Smooth muscle cell (in vitro differentiated cells): ENCODE data around the gene TBC1D14. TPM values are rescaled to one million over a fixed set of nuclear protein-coding genes. Genes with fewer than 3 reads are reported as not detected.

ENCODE experiments used
- DNase-seq: peaks from one replicate; lab custom pipeline; 2025; ENCODE audit not compliant: unreplicated experiment; lab: John Stamatoyannopoulos, UW
- H2AFZ ChIP-seq: fragments of 200-600 bp; sonication (generic); 2 replicates; pipeline ENCODE4 v1.6.0; 2016; ENCODE audit warnings: antibody characterized with exemption, low read depth, mild to moderate bottlenecking
- H3F3A ChIP-seq: fragments of 200-600 bp; sonication (generic); 2 replicates; pipeline ENCODE4 v1.6.0; 2017; ENCODE audit warnings: antibody characterized with exemption, low read depth
- H3K27ac ChIP-seq: fragments of 200-600 bp; sonication (generic); 2 replicates; pipeline ENCODE4 v1.5.1; 2016; ENCODE audit warnings: low read depth, mild to moderate bottlenecking
- H3K27me3 ChIP-seq: fragments of 200-600 bp; sonication (generic); 2 replicates; pipeline ENCODE4 v1.6.1; 2016; ENCODE audit warnings: low read depth, mild to moderate bottlenecking
- H3K36me3 ChIP-seq: fragments of 200-600 bp; sonication (generic); 2 replicates; pipeline ENCODE4 v1.5.1; 2016; ENCODE audit warnings: low read depth
- H3K4me1 ChIP-seq: fragments of 200-600 bp; sonication (generic); 2 replicates; pipeline ENCODE4 v1.5.1; 2016; ENCODE audit warnings: low read depth
- H3K4me2 ChIP-seq: fragments of 200-600 bp; sonication (generic); 2 replicates; pipeline ENCODE4 v1.6.0; 2016; ENCODE audit warnings: mild to moderate bottlenecking
- H3K4me3 ChIP-seq: fragments of 200-600 bp; sonication (generic); 2 replicates; pipeline ENCODE4 v1.5.1; 2016; ENCODE audit warnings: mild to moderate bottlenecking
- H3K79me2 ChIP-seq: fragments of 200-600 bp; sonication (generic); 2 replicates; pipeline ENCODE4 v1.6.0; 2016; ENCODE audit warnings: low read depth, mild to moderate bottlenecking
- H3K9ac ChIP-seq: fragments of 200-600 bp; sonication (generic); 2 replicates; pipeline ENCODE4 v1.6.0; 2016; ENCODE audit warnings: low read depth
- H3K9me3 ChIP-seq: fragments of 200-600 bp; sonication (generic); replicated peaks from 2 replicates; pipeline ENCODE4 v1.5.1; 2016; ENCODE audit warnings: low read depth
- H4K20me1 ChIP-seq: fragments of 200-600 bp; sonication (generic); 2 replicates; pipeline ENCODE4 v1.6.0; 2016; ENCODE audit warnings: low read depth
- CTCF ChIP-seq: fragments of 200-600 bp; sonication (generic); IDR thresholded peaks from 2 replicates; pipeline ENCODE4 v1.5.1; 2017; ENCODE audit warnings: borderline replicate concordance, mild to moderate bottlenecking, antibody characterized with exemption; ENCODE audit not compliant: insufficient read depth, poor library complexity, severe bottlenecking
- WGBS: methylation state at CpG from one replicate; pipeline ENCODE4 v1.1.7; 2016; ENCODE audit warnings: low lambda C conversion rate; 5-methylcytosine and 5-hydroxymethylcytosine counted together
- polyA plus RNA-seq: library from polyadenylated mRNA; unstranded; fragments of >200 nt; fragmentation: Nextera tagmentation; extraction: Ambion mirVana; gene quantifications from 2 replicates; pipeline ENCODE4 v1.2.1, GENCODE V29; 2016
- total RNA-seq: library from RNA; depleted of rRNA; stranded (reverse); fragments of >200 nt; gene quantifications from 2 replicates; pipeline ENCODE4 v1.2.3, GENCODE V29; 2014

The TBC1D14 gene
- total and polyA plus RNA-seq, 2 experiments from 2014 or later, result 13.0 to 24.4 TPM

- no peak overlapping the region for H2AFZ ChIP-seq
- WGBS, result 86% methylated on average over 8 of the region's 8 CpGs
- H3K27ac ChIP-seq, result no peak overlapping the region
- H3K9ac ChIP-seq, result no peak overlapping the region
- H4K20me1 ChIP-seq, result peaks cover 68% of the 10 kb centered on the region
- no peaks in the 10 kb centered on the region for H3K36me3 ChIP-seq
- no peak for TF ChIP-seq CTCF
- H3F3A ChIP-seq, result peaks cover 5% of the 10 kb centered on the region
- H3K27me3 ChIP-seq, result no peaks in the 10 kb centered on the region
- H3K9me3 ChIP-seq, result no peaks in the 10 kb centered on the region
- peaks cover 70% of the 10 kb centered on the region for H3K79me2 ChIP-seq
- H3K4me3 ChIP-seq, result no peak overlapping the region
- H3K4me2 ChIP-seq, result no peak overlapping the region
- peaks cover 17% of the 10 kb centered on the region for H3K4me1 ChIP-seq
- DNase-seq, result no peak
Measured at GRCh38 chr4:7045553-7045952, 135.9 kb downstream of the TBC1D14 start.

GRCh38 chr4:7045961-7046921 lies 136.6 kb downstream of the TBC1D14 start:
- H3K4me1 ChIP-seq, result peaks cover 17% of the 10 kb centered on the region
- 95% methylated on average over 23 of the region's 23 CpGs for WGBS
- no peaks in the 10 kb centered on the region for H3K9me3 ChIP-seq
- no peaks in the 10 kb centered on the region for H3K36me3 ChIP-seq
- no peaks in the 10 kb centered on the region for H3K27me3 ChIP-seq
- no peaks in the 10 kb centered on the region for H3F3A ChIP-seq
- peaks cover 75% of the 10 kb centered on the region for H4K20me1 ChIP-seq
- no peak overlapping the region for H3K9ac ChIP-seq
- no peak overlapping the region for H2AFZ ChIP-seq
- no peak for DNase-seq
- peaks cover 76% of the 10 kb centered on the region for H3K79me2 ChIP-seq
- H3K27ac ChIP-seq, result no peak overlapping the region
- no peak overlapping the region for H3K4me2 ChIP-seq
- TF ChIP-seq CTCF, result no peak
- H3K4me3 ChIP-seq, result no peak overlapping the region

GRCh38 chr4:7046971-7047370 lies 137.3 kb downstream of the TBC1D14 start:
- Histone ChIP-seq H3K4me1 (peaks cover 11% of the 10 kb centered on the region), H2AFZ (no peak overlapping the region), H4K20me1 (peaks cover 78% of the 10 kb centered on the region), H3K36me3 (no peaks in the 10 kb centered on the region), H3K79me2 (peaks cover 77% of the 10 kb centered on the region), H3K27me3 (no peaks in the 10 kb centered on the region), H3K9ac (no peak overlapping the region), H3K4me2 (no peak overlapping the region), H3K27ac (no peak overlapping the region), H3F3A (no peaks in the 10 kb centered on the region), H3K9me3 (no peaks in the 10 kb centered on the region), H3K4me3 (no peak overlapping the region)
- TF ChIP-seq CTCF, result no peak
- WGBS, result 93% methylated on average over 9 of the region's 9 CpGs
- no peak for DNase-seq
